Stimulated activated memory B cell treated with anti-CD40 and anti-IgM and Interleukin-4, amounts not matched to agents 10 μg/mL and 1 μg/mL and 100 μg/mL, for 72 hours (primary cell): Measurements from ENCODE around the gene GIT2.

Experiments used
- ATAC-seq: fragments of 150-1000 bp; cut with Tn5 transposase; 2 replicates; pipeline ENCODE4 v1.10.0; 2021
- H3K27ac Mint-ChIP-seq: one replicate; pipeline ENCODE4 v1.8.0; 2022; ENCODE audit warnings: mild to moderate bottlenecking, mixed read lengths
- H3K27me3 Mint-ChIP-seq: one replicate; pipeline ENCODE4 v1.8.0; 2022; ENCODE audit warnings: mixed read lengths
- H3K36me3 Mint-ChIP-seq: one replicate; pipeline ENCODE4 v1.8.0; 2022; ENCODE audit warnings: mixed read lengths
- H3K4me1 Mint-ChIP-seq: one replicate; pipeline ENCODE4 v1.8.0; 2022; ENCODE audit warnings: mixed read lengths
- H3K4me3 Mint-ChIP-seq: one replicate; pipeline ENCODE4 v1.8.0; 2022; ENCODE audit warnings: mild to moderate bottlenecking, moderate library complexity, mixed read lengths
- H3K9me3 Mint-ChIP-seq: one replicate; pipeline ENCODE4 v1.8.0; 2022; ENCODE audit warnings: mixed read lengths

GIT2 gene

DNA sequence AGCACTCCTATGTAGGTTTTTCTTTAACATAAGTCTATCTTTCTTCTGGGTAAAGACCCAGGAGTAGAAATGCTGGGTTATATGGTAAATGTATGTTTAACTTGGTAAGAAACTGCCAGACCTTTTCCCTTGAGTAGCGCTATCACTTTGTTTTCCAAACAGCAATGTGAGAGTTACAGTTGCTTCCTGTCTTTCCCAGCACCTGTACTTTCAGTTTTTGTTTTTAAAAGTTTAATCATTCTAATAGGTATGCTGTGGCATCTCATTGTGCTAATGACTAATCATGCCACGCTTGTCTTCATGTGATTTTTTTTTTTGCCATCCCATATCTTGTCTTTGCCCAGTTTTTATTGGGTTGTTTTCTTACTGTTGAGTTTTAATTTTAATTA is 28.1 kb downstream of the GIT2 start:
- no peaks in the 10 kb centered on the region for H3K9me3 Mint-ChIP-seq
- H3K27me3 Mint-ChIP-seq = no peaks in the 10 kb centered on the region
- peaks cover 19% of the 10 kb centered on the region for H3K4me1 Mint-ChIP-seq
- no peak overlapping the region for H3K4me3 Mint-ChIP-seq
- no peak for ATAC-seq
- peaks cover 40% of the 10 kb centered on the region for H3K36me3 Mint-ChIP-seq
- H3K27ac Mint-ChIP-seq = peak overlapping the region; percentile 80

DNA sequence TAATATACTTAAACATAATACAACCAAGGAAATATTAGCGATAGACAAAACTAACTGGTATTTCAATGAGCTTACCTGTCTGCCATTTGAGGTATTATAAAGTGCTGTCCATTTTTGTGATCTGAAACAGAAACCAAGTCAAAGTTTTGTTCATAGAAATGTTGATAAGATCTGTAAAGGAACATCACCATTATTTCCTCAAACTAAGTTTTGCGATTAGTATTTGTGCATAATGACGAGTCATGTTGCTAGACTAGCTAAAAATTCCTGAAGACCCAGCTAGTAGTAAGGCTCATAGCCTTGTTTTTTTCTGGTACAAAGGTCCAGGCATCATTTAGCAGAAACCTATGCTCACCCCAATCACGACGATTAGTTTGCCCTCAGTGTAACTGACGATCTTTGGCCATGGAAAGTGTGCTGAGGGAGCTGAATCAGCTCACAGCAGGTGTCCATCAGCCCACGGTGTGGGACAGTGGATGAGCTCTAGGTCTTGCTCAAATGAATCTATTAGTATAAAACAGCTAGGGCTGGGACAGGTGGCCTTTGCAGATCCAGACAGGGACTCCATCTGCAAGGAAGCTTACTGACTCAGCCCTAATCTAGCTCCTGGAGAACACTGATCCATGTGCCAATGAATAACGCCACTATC is 28.7 kb downstream of the GIT2 start:
- no peak overlapping the region for H3K4me3 Mint-ChIP-seq
- no peak for ATAC-seq
- no peaks in the 10 kb centered on the region for H3K9me3 Mint-ChIP-seq
- peaks cover 18% of the 10 kb centered on the region for H3K4me1 Mint-ChIP-seq
- peaks cover 40% of the 10 kb centered on the region for H3K36me3 Mint-ChIP-seq
- peak overlapping the region; percentile 80 for H3K27ac Mint-ChIP-seq
- no peaks in the 10 kb centered on the region for H3K27me3 Mint-ChIP-seq

DNA sequence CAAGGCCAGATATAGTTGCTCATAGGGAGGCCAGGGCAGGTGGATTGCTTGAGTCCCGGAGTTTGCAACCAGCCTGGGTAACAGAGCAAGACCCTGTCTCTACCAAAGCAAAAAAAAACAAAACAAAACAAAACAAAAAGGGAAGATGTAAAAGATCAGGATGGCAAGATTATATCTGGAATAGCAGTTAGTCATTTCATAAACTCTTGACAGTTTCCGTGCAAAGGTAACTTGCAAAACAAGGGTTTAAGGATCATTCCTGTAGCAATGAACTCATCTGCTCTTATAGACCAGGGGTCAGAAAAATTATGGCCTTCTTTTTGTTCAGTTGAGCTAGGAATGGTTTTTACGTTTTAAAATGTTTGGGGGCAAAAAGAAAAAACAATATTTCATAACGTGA is 29.6 kb downstream of the GIT2 start:
- peaks cover 18% of the 10 kb centered on the region for H3K4me1 Mint-ChIP-seq

DNA sequence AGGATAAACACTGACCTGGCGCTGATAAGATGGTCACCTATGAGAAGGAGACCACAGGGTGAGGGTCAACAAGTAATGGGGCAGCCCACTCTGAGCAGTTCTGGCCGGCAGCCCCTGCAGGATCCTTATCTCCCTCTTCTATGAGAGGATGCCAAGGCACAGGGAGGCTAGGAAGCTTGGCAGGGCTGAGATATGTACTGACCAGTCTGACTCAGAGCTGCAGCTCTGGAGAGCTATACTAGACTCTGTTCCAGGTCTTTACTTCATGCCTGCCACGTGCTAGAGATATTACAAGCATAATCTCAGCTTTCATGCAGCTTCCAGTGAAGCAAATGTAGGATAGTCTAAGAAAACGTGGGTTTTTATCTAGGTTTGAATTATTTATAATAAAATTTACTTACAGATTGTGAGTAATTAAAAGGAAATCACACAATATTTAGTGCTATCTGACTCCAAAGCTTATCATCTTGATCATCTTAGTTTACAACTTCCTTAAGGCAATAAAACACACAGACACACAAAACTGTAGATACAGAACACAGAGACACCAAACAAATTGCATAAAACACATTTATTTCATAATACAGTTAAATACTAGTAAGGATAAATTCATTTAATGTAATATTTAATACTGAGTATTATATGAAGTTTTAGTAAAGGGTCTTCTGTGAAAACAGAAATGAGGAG is 32.3 kb downstream of the GIT2 start:
- Mint-ChIP-seq H3K27me3 (no peaks in the 10 kb centered on the region), H3K4me1 (peaks cover 18% of the 10 kb centered on the region)

More for the DNA sequence above, 29.6 kb downstream of the GIT2 start:
- Mint-ChIP-seq H3K27me3 (no peaks in the 10 kb centered on the region), H3K27ac (peak overlapping the region; percentile 28), H3K9me3 (no peaks in the 10 kb centered on the region), H3K4me3 (no peak overlapping the region), H3K36me3 (peaks cover 42% of the 10 kb centered on the region)
- ATAC-seq = no peak

DNA sequence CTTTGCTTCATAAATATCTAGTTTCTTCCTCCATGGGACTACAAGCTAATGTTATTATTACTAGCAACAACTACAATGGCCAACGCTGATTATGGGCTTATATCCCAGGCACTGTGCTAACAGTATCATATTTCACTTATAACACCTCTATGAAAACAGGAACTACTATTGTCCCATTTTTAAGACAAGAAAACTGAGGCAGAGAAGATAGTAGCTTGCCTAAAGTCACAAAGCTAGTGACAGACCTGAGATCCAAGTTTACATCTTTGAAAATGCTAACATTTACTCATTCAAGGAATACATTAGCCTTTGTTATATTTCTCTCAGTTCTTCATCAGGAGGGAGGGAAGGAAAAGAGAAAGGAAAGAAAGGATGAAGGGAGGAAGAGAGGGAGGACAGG is 32.8 kb downstream of the GIT2 start:
- ATAC-seq = no peak
- Mint-ChIP-seq H3K9me3 (no peaks in the 10 kb centered on the region), H3K4me1 (peaks cover 18% of the 10 kb centered on the region), H3K36me3 (peaks cover 39% of the 10 kb centered on the region), H3K27me3 (no peaks in the 10 kb centered on the region), H3K27ac (peak overlapping the region; percentile 40), H3K4me3 (no peak overlapping the region)

More for the DNA sequence above, 32.3 kb downstream of the GIT2 start:
- H3K36me3 Mint-ChIP-seq = peaks cover 39% of the 10 kb centered on the region
- H3K4me3 Mint-ChIP-seq = no peak overlapping the region
- ATAC-seq = no peak
- no peaks in the 10 kb centered on the region for H3K9me3 Mint-ChIP-seq
- H3K27ac Mint-ChIP-seq = no peak overlapping the region

DNA sequence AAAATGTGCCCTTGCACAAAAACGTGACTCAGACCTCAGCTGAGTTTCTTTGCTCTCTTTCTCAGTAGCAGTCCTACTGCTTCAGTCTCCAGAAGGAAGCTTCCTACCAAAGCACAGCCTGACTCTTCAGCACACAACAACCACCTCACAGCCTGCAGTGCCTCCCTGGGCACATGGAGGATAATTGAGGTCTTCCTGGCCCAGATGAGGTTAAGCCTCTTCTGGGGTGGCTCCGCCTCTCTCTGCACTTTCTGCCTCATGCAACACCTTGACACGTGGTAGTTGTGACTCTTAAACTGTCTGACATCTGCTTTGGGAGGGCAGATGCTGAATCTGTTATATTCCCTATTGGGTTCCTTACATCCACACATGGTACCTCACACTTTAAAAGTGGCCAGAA is 33.8 kb downstream of the GIT2 start:
- H3K27ac Mint-ChIP-seq = peak overlapping the region; percentile 40
- no peaks in the 10 kb centered on the region for H3K9me3 Mint-ChIP-seq
- peaks cover 42% of the 10 kb centered on the region for H3K36me3 Mint-ChIP-seq
- H3K27me3 Mint-ChIP-seq = no peaks in the 10 kb centered on the region
- ATAC-seq = no peak
- no peak overlapping the region for H3K4me3 Mint-ChIP-seq
- peaks cover 10% of the 10 kb centered on the region for H3K4me1 Mint-ChIP-seq

DNA sequence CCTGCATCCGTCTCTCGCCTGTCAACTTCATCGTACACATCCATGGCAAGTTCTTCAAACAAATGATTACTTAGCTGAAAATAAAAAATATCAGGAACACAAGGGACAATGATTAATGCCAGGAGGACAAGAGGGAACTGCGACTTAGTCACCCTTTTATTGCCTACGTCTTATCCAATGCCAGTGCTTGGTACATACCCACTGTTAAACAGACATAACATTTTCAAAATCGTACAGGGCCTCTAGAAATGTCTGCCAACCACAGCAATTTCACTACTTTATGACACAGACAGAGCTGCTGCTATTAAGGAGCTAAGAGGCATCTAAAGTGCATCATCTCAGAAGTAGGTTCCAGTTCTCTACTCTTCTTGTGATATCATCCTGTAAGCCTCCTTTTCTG is 34.6 kb downstream of the GIT2 start:
- H3K4me1 Mint-ChIP-seq = peaks cover 9% of the 10 kb centered on the region
- no peaks in the 10 kb centered on the region for H3K27me3 Mint-ChIP-seq
- no peaks in the 10 kb centered on the region for H3K9me3 Mint-ChIP-seq
- no peak overlapping the region for H3K4me3 Mint-ChIP-seq
- H3K36me3 Mint-ChIP-seq = peaks cover 46% of the 10 kb centered on the region
- no peak overlapping the region for H3K27ac Mint-ChIP-seq
- ATAC-seq = no peak

DNA sequence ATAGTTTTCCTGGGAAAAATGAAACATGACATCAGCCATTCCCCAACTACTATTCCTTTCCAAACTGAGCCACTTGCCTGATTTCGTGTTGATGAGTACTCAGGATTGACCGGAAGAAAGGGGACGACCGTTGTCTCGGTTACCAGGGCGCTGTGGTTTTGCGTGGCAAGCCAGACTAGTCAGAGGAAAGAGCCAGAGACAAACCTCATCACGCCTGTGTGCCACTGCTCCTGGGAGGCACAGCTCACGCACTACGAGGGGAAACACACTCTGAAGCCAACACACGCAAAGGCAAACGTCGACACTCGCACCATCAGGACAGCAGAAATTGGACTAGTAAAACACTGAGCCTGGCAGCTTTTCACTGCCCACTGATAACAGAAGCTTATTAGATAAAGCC is 35.0 kb downstream of the GIT2 start:
- no peak overlapping the region for H3K27ac Mint-ChIP-seq

DNA sequence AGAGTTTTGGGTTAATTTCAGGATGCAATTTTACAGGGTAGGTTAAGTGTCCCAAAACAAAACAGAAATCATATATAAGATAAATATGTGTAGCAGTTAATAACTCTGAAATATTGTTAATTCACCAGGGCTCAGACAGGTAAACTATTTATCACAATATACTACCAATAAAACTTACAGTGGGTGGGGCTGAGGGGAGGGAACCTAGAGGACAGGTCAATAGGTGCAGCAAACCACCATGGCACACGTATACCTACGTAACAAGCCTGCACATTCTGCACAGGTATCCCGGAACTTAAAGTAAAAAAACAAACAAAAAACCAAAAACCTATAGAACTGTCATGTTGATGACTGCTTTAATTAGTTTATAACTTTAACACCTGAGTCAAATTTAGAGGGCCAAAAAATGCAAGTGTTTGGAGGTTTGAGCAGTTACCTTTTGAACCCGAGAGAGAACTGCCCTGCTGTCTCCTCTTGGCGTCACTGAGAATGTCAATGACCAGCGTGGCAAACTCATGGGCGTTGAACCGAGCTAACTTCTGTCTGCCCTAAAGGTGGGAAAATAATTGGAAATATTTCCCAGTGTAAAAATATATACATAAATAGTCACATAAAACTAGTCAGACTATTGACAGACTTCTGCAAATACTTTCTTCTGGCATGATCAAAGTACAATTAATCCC is 36.6 kb downstream of the GIT2 start:
- H3K4me1 Mint-ChIP-seq = peaks cover 4% of the 10 kb centered on the region
- peaks cover 29% of the 10 kb centered on the region for H3K36me3 Mint-ChIP-seq
- no peak for ATAC-seq
- H3K9me3 Mint-ChIP-seq = no peaks in the 10 kb centered on the region
- no peak overlapping the region for H3K4me3 Mint-ChIP-seq
- no peaks in the 10 kb centered on the region for H3K27me3 Mint-ChIP-seq
- peak overlapping the region; percentile 44 for H3K27ac Mint-ChIP-seq

More for the DNA sequence above, 35.0 kb downstream of the GIT2 start:
- Mint-ChIP-seq H3K27me3 (no peaks in the 10 kb centered on the region), H3K4me3 (no peak overlapping the region), H3K9me3 (no peaks in the 10 kb centered on the region), H3K4me1 (peaks cover 5% of the 10 kb centered on the region), H3K36me3 (peaks cover 42% of the 10 kb centered on the region)
- ATAC-seq = no peak

DNA sequence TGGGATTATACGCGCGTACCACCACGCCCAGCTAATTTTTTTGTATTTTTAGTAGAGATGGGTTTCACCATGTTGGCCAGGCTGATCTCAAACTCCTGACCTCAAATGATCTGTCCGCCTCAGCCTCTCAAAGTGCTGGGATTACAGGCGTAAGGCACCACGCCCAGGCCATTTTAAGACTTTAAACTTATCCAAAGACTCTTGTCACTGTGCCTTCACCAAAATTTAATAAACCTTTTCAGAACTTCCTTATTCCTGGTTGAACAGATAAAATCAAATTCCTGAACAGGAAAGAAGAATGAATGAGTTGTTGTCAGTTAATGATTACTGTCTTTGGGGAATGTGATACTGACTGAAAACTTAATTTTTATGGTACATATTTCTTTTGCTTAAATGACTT is 37.8 kb downstream of the GIT2 start:
- Mint-ChIP-seq H3K36me3 (peaks cover 27% of the 10 kb centered on the region), H3K27ac (no peak overlapping the region), H3K27me3 (no peaks in the 10 kb centered on the region), H3K4me3 (no peak overlapping the region), H3K4me1 (peaks cover 7% of the 10 kb centered on the region), H3K9me3 (no peaks in the 10 kb centered on the region)
- ATAC-seq = no peak

DNA sequence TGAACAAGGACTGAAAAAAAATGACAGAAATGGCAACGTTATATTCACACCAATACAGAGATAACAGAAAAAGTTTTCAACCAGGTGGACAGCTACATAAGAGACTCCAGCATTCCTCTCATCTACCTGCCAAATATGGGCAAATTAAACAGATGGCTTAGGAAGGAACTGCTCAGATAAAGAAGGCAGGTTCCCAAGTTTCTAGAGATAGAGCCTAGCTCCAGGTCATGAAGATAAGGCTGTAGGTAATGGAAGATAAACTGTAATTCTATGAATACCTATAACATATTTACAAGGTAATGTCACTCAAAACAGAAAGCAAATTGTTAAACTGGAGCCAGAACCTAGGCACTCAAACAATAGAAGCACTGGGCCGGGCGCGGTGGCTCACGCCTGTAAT is 42.5 kb downstream of the GIT2 start:
- peaks cover 20% of the 10 kb centered on the region for H3K4me1 Mint-ChIP-seq
- no peaks in the 10 kb centered on the region for H3K9me3 Mint-ChIP-seq
- H3K27me3 Mint-ChIP-seq = no peaks in the 10 kb centered on the region
- H3K27ac Mint-ChIP-seq = peak overlapping the region; percentile 77
- no peak for ATAC-seq
- peaks cover 50% of the 10 kb centered on the region for H3K36me3 Mint-ChIP-seq
- H3K4me3 Mint-ChIP-seq = no peak overlapping the region

DNA sequence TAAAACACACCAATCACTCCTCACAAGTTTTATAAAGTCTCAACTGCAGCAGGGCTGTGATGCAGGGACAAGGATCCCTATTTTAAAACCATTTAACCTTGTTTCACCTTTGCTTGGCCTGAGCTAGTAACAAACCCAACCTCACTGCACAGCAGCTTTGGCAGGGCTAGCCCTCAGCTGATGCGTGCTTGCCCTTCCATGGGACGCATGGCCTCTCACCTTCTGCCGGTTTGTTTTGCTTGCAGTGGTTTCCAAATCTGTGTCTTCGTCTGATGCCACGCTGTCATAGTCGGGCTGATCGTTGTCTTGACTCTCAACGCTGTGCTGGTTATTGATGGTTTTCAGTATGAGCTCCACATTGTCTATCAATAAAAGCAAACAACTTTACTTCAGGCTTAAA is 43.3 kb downstream of the GIT2 start:
- H3K27me3 Mint-ChIP-seq = no peaks in the 10 kb centered on the region
- H3K27ac Mint-ChIP-seq = peak overlapping the region; percentile 77
- no peaks in the 10 kb centered on the region for H3K9me3 Mint-ChIP-seq
- peaks cover 58% of the 10 kb centered on the region for H3K36me3 Mint-ChIP-seq
- ATAC-seq = peak; percentile 18
- H3K4me3 Mint-ChIP-seq = no peak overlapping the region
- H3K4me1 Mint-ChIP-seq = peaks cover 28% of the 10 kb centered on the region

DNA sequence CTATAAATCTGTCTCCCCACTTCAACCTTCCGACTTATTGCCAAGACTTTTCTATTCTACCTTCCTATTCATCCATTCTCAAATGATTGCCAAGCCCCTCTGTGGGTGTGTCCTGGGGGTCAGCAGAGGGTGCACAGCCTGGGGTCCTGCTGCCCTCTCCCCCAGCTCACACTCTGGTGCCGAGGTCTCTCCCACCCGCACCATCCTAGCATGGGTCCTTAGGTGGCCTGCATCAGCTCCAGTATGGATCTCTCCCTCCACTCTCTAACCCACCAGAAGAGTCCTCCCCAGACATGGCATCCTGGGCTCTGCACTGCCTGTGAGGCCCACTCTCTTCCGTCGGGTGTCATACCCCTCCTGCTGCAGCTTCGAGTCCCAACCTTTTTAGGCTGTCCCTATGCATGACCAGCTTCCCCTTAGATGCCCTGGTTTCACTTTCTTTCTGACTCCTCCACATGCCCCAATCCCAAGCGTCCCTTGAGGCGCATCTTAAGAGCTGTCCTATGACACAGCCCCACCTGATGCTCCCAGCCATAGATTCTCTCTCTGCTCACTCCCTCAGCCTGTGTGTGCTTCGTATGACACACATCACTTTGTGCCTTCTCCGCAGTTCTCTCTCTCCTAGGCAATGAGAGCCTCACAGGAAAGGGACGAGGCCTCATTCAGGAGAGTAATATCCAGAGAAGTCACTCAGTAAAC is 43.9 kb downstream of the GIT2 start:
- H3K27me3 Mint-ChIP-seq = no peaks in the 10 kb centered on the region
- peaks cover 33% of the 10 kb centered on the region for H3K4me1 Mint-ChIP-seq
- ATAC-seq = peak; percentile 97
- H3K9me3 Mint-ChIP-seq = no peaks in the 10 kb centered on the region
- peak overlapping the region; percentile 77 for H3K27ac Mint-ChIP-seq
- H3K36me3 Mint-ChIP-seq = peaks cover 60% of the 10 kb centered on the region
- H3K4me3 Mint-ChIP-seq = peak overlapping the region; percentile 0

DNA sequence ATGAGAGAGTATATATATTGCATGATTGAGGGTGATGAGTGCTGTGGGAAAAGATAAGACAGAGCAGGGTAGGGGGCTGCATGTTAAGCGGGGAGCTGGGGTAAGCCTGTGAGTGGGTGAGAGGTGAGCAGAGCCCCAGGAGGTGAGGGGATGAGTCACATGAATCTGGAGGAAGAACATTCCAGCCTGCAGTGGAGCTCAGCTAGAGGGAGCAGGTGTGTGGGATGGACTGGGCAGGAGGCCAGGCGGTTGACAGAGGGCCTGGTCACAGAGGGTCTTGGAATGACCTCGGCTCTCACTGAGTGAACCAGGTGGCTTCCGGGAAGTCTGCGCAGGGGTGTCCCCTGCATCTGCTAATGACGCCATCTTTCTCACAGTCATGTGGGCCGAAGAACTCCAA is 44.4 kb downstream of the GIT2 start:
- Mint-ChIP-seq H3K36me3 (peaks cover 61% of the 10 kb centered on the region), H3K4me3 (no peak overlapping the region), H3K27ac (peak overlapping the region; percentile 77), H3K9me3 (no peaks in the 10 kb centered on the region), H3K27me3 (no peaks in the 10 kb centered on the region), H3K4me1 (peaks cover 39% of the 10 kb centered on the region)
- ATAC-seq = no peak

DNA sequence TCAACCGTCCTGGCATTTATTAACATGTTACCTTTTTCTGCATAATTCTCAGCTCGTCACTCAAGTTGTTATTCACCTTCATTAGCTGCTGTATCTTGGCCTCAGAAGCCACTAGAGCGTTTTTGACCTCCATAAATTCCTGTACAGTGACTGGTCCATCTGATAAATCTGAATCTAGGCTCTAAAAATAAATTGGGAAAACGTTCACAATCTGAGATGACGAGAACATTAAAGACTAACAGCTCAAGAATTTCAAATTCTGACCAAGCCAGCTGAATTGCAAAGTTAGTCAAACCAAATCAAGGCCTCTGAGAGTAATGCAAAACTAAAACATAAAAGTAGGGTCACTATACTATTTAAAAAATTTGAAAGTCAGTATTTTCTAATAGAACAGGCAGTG is 45.0 kb downstream of the GIT2 start:
- peak overlapping the region; percentile 77 for H3K27ac Mint-ChIP-seq
- H3K9me3 Mint-ChIP-seq = no peaks in the 10 kb centered on the region
- H3K4me3 Mint-ChIP-seq = no peak overlapping the region
- no peak for ATAC-seq
- no peaks in the 10 kb centered on the region for H3K27me3 Mint-ChIP-seq
- peaks cover 65% of the 10 kb centered on the region for H3K36me3 Mint-ChIP-seq
- peaks cover 43% of the 10 kb centered on the region for H3K4me1 Mint-ChIP-seq
